Neural cell (in vitro differentiated cells): Measurements from ENCODE around the gene EEPD1.

ENCODE experiments used
- CTCF ChIP-seq: fragments of 450-650 bp; IDR thresholded peaks from 2 replicates; pipeline ENCODE4 v1.5.1; 2014; ENCODE audit warnings: antibody characterized with exemption, mild to moderate bottlenecking, moderate library complexity; ENCODE audit not compliant: poor library complexity, severe bottlenecking
- EP300 ChIP-seq: fragments of 450-650 bp; conservative IDR thresholded peaks from 2 replicates; pipeline ENCODE4 v1.6.1; 2014; ENCODE audit warnings: antibody characterized with exemption, mild to moderate bottlenecking, moderate library complexity; ENCODE audit not compliant: poor library complexity, severe bottlenecking
- EZH2 ChIP-seq: fragments of 200-600, 300-800 bp; shearing (Covaris generic), sonication (generic); IDR thresholded peaks from 2 replicates; pipeline ENCODE4 v1.6.1; 2014; ENCODE audit warnings: antibody characterized with exemption, low read length, borderline replicate concordance, mild to moderate bottlenecking; ENCODE audit not compliant: insufficient read depth, poor library complexity, severe bottlenecking
- POLR2AphosphoS5 ChIP-seq: IDR thresholded peaks from 2 replicates; pipeline ENCODE4 v1.6.1; 2012
- REST ChIP-seq: IDR thresholded peaks from 2 replicates; pipeline ENCODE4 v1.6.1; 2012; ENCODE audit warnings: borderline replicate concordance
- TAF1 ChIP-seq: IDR thresholded peaks from 2 replicates; pipeline ENCODE4 v1.6.1; 2012; ENCODE audit warnings: low read depth

GRCh38 chr7:36202398-36202797 lies 49.3 kb downstream of the EEPD1 start:
- TF ChIP-seq EP300 = no peak
- no peak for TF ChIP-seq CTCF
- TF ChIP-seq POLR2AphosphoS5 = no peak
- no peak for TF ChIP-seq REST
- TF ChIP-seq EZH2 = no peak
- no peak for TF ChIP-seq TAF1
